HG02588 (cell line): Measurements from ENCODE around the gene LY86.
"Not testable (repeated sequence)": the region's sequence is repeated elsewhere in the genome, so short reads cannot be mapped to it uniquely, and the experiment has no call there.

Source experiments
- ATAC-seq: cut with Tn5 transposase; IDR thresholded peaks from one replicate; pipeline ENCODE4 v1.9.1; 2021; ENCODE audit warnings: mild to moderate bottlenecking, moderate library complexity; ENCODE audit not compliant: unreplicated experiment

LY86 gene

DNA sequence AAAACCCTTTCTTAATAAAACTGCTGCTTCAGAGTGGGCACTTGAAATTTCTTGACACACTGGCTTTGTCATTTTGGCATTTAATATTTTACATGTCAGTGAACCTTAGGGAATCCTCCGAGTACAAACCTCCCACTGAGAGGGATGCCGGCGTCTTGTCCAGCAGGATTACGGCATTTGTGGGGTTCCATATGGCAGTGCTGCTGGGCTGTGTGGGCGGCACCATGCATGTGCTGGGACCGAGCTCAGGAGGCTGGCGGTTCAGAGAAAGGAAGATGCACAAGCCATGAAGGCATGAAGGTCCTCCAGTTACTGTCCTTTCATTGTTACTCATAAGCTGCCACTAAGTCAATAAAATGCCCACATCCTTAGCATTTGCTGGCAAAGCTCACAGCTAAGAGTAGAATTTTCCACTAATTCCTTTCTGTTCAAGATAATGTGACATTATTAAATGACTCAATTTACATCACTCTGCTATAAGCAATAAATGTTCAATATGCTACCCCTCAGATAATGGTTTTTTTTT is 61.4 kb downstream of the LY86 start:
- no peak for ATAC-seq

DNA sequence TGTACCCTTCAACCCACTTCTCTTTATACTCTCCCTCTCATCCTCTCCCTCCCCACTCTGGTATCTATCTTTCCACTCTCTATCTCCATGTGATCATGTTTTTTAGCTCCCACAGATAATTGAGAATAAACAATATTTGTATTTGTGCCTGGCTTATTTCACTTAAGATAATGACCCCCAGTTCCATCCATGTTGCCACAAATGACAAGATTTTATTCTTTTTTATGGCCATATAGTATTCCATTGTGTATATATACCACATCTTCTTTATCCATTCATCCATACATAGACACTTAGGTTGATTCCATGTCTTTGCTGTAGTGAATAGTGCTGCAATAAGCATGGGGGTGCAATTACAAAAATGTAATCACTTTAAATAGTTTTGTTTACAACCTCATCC is 62.3 kb downstream of the LY86 start:
- no peak for ATAC-seq

DNA sequence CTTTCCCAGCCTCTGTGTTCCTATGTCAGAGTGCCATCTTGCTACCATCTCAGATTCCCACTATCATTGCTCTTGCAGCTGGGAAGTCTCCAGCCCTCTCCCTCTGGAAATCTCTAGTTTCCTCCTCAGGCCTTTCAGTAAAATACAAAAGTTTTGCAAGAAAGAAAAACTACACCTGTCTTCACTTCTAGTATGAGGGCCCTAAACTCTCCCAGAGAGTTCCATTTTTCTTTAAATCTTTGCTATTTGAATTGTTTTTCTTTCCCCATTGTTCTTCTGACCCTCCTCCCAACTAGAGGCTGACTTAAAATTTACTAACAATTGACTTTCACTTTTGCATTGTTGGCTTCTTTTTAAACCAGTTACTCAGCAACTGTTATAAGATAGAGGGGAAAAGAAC is 62.8 kb downstream of the LY86 start:
- ATAC-seq = no peak

DNA sequence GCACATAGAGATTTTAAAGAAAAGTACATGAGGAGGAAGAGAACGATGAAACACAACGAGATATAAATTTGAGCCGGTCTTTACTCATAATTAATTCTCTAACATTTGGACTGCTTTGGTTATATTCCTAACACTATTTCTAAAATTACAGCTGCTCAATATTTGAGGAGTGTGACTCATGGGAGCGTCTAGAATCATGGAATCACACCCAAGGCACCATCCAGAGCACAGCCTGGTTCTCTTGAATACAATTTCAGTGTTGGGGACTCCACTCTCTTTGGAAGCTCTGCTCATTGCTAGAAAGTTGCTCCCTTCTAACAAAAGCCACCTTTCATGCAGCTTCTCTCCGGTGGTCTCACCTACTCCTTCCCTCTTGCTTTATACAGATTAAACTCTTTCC is 64.4 kb downstream of the LY86 start:
- ATAC-seq = no peak

DNA sequence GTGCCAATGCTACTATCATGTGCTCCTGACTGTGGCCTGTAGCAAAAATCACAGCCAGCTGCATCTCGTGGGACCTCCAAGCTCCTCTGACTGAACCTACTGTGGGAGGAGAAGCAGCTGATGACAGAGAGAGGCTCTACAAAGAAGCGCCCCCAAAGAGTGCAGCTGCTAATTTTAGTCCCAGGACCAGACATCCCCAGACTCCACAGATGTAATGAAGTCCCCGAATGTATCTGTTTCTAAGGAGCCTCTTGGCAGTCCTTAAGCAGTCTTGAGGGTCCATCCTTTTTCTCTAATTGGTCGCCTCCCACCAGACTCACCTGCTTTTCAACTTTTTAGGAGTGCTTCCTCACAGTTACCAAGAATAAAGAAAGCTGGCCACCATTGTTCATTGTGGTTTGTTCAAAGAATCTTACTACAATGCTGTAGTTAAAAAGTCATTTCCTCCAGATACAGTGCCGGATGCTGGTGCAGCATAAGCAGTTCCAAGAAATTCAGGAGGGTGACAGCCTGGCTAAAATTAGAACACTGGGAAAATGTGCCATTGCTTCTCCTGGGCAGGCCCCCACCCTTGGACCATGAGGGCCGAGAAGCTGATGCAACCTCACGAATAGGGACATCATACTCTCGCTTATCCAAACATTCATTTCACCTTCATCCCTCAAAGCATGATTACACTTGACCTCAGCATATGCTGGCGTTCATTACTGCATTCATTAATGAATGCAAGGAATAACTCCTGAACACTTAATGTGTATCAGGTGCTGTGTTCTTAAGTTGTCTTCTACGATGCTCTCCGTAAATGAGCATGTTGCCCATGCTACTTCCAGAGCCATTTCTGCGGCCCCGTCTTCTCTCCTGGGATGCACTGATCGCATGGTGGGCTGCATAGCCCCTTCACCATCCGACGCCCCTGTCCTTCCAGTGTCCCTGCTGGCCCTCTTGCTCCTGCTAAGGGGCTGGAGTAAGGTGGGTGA is 66.4 kb downstream of the LY86 start:
- ATAC-seq = no peak

DNA sequence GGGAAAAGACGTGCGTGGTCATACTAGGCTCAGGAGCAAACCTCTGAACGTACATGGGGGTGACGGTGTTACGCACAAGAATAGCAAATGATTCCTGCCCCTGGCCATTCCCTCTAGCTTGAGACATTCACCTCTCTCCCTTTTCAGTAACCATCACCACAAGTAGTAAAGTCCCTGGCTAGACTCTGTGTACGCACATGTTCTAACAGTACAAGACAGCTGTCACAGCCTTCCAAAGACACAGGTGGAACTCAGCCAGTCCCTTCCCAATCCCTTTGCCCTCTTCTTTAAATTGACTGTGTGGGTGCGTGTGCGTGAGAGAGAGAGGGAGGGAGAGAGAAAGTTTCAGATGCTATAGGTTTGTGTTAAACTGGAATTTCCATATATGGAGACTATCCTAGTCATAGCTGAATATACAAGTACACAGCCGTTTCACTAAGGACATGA is 67.3 kb downstream of the LY86 start:
- no peak for ATAC-seq

DNA sequence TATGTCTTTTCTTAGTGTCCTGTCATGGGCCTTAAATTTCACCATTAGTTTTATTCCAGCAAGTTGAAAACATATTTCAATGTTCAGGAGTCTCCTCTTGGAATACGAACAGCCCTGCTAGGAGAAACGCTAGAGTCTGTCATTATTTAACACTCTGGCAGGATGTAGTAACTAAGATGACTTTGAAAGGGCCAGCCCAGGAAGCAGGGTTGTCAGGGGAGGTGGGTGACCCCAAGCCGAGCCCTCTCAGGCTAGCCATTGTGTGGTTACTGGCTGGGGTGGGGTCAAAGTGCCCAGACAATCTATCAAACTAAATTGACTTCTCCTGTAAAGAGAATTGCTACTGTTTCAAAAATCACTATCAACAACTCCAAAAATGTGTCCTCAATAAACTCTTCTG is 67.8 kb downstream of the LY86 start:
- no peak for ATAC-seq

DNA sequence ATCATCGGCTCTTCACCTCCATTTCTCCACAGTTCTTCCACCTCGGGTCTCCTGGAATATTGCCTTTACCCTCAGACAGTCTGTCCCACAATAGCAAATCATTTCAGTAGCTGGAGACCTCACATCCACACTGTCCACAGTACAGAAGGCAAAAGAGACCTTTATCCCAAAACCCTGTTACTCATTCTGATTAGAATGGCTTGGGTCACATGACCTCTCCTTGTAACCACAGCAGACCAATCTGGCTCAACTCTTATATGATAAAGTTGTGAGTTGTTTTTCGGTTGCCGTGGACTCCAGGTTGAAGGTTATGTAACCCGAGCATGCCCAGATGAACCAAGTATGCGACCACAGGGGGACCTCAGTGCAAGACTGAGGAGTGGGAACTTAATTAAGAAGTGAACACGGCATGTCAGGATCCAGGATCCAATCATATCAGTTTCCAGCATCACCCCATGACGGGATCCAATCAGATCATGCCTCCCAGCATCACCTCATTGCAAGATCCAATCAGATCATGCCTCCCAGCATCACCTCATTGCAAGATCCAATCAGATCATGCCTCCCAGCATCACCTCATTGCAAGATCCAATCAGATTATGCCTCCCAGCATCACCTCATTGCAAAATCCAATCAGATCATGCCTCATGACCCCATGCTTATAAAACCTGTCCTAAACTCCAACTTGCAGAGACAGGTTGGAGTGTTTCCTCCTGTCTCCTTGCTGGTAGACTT is 68.7 kb downstream of the LY86 start:
- ATAC-seq = no peak

DNA sequence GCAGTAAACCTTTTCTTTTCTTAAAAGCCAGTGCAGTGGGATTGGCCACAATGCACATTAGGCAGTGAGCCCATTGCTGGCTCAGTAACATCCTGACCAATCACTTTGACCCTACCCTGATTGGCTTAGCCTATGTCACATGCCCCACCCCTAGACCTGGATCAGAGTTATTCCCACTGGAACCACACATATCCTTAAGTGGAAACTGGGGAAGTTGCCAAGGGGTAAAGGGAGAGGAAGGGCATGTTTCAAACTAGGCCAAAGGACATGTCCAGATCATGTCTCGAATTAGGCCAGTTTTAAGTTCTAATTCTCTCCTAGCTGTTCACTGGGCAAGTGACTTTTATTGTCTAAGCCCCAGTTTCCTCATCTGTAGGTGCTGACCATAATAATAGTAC is 69.3 kb downstream of the LY86 start:
- no peak for ATAC-seq

DNA sequence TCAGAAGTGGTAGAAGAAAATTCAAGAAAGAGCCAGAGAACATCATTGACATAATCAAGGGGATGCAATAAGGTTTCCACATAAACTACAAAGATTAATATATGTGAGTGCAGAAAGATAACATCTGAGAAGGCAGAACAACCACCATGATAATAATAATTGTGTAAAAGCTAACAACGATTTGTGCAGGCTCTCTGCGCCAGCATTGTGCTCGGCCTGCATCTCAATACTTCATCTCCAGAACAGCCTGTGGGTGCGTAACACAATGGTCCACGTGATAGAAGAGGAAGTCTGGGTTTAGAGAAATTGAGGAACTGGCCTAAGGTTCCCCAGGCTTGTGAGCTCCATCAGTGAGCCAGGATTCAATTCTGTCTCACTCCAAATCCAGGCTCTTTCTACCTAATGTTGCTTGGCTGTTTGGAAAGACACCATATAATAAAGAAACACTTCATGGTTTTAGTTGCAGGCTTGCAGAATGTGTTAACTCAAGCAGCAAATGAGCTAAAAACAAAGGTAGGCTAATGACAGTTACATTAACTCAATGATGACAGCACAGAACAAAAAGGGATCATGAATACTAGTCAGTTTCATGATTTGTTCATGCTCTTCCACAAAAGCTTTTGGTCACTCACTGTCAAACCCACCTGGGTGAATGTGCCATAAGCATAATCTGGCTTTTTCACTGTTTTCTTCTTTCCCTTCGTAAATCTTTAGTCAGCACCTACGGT is 71.2 kb downstream of the LY86 start:
- peak; percentile 59 for ATAC-seq

DNA sequence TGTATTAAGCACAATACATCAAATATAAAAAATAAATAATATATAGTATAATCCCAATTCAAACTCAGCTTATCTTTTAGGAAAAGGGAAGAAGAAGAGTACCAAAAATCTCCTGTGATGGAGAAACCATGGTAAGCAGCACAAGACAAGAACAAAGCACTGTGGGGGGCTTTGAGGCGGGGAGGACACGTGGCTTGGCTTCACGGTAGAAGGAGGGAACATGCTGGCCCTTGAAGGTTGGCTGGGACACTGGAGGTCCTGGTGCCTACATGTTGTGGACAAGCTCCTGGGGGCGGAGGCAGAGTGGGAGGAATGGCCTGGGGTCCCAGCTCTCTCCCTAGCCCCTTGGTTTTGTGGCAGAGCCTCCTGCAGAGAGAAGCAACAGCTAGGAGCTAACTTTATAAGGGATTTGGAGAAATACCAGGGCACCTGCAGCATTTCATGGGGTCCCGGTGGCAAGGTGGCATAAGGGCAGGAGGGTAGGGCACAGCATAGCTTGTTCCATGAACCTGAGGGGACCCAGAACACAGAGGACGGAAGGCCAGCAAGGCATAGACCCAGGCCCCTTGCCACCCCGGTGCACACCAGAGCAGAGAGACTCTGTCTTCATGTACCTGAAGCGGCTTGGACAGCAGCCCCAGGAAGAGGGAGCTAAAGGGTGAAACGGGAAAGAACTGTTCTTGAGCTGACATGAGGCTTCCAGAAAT is 72.0 kb downstream of the LY86 start:
- ATAC-seq = no peak

DNA sequence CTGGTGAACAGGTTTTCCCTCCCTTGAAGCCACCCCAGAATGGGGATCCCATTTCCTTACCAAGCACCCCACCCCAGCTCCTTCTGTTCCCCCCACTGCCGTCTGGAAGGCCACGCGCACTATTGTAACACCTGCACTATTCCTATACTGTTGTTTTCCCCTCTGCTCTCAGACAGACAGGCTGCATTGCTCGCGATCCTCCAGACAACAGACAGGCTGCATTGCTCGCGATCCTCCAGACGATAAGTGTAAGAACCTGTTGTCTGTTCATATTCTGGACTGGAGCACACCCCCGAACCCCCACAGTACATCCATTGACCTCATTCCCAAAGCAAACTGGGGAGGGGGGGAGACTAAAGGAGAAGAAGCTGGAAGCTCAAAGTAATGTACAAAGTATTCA is 72.7 kb downstream of the LY86 start:
- no peak for ATAC-seq

DNA sequence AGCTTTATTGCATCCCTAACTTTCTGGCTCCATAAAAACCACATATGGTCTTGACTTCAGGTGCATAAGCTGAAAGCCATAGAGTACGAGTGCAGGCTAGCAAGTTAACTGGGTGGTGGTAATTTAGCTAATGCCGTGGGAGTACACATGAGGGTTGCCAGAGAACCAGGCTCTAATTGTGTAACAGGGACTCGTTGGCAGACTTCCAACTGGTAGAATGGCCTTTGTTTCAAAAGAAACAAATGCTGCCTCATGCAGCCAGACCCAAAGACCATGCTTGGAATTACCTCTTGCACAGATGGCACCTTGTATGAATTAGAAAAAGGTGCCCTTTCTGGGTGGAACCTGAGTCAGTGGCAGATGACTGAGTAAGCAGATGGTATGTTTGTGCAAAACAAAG is 73.2 kb downstream of the LY86 start:
- no peak for ATAC-seq

DNA sequence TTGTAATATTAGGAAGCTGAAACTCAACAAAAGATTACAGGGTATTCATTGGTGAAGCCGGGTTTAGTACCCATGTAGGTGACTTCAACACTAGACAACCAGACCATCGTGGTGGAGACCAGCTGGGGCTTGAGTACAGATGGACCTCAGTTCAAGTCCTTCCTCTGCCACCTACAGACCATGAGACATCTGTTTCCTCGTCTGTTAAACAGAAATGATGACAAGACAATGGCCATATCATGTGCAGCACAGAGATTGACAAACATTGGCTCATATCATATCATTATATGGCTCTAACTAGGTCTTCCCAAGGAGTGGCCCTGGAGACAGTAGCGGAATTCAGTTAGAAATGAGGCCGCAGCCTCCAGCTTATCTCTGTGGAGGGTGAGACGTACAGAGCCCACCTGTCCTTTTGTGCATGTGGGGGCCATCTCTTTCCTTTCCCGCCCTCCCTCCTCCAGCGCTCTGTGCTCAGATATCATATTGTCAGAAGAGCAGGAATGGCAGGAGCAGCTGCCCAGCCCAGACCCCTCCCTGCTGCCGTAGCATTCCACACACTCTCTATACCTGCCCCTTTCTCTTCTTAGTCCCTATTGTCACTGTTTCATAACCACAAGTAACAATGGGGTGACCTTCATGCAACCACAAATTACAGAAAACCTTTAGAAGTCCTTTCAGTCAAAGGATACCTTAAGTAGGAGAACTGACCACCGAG is 75.1 kb downstream of the LY86 start:
- ATAC-seq = no peak

DNA sequence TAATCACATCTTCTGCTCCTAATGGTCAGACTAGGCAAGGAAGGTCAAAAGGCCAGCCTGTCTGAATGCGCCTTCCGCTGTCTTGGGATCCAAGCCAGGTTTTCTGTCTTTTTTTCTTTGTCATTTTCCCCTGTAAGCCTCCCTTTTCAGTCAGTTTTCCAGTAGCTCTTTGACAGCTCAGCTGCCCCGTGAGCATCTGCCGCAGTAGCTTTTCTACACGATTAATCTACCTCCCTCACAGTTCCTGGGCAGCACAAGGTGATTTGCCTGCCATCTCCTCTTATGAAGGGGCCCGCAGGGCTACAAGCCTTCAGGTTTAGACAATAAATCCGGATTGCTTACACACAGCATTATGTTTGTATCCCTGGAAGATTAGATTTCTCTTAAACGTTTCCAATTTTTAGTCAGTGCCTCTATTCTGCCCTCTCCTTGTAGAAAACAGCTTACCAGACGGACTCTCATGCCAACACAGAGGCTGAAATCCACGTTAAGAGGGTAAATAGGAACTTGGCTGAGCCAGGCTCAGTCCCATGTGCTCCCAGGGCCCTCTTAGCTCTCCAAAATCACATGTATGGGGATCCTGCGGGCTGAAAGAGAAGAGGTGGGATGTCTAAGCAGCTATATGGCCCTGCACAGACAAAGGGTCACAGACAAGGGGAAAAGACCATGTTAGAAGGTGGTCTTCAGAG is 77.2 kb downstream of the LY86 start:
- ATAC-seq = no peak

DNA sequence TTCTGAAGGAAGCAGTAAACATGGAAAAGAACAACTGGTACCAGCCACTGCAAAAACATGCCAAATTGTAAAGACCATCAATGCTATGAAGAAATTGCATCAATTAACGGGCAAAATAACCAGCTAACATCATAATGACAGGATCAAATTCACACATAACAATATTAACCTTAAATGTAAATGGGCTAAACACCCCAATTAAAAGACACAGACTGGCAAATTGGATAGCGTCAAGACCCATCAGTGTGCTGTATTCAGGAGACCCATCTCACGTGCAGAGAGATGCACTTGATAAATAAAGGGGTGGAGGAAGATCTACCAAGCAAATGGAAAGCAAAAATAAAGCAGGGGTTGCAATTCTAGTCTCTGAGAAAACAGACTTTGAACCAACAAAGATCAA is 81.6 kb downstream of the LY86 start:
- ATAC-seq = not testable (repeated sequence)

DNA sequence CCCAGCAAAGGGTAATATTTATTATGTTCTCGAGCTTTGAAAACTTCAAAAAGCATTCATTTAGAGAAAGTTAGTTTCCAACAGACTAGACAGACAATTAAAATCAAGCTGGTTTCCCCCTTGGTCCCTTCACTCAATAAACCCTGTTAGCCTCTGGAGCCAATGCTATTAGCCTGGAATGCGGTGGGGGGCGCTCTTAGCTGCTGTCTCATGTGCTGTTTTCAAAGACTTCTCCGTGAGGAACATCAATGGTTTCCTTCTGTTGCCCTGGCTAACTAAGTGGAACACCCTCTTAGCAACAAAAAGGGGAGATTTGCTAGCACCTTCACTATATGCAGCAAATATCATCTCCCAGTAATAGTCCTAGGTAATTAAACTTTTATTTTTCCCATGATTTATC is 86.4 kb downstream of the LY86 start:
- no peak for ATAC-seq

DNA sequence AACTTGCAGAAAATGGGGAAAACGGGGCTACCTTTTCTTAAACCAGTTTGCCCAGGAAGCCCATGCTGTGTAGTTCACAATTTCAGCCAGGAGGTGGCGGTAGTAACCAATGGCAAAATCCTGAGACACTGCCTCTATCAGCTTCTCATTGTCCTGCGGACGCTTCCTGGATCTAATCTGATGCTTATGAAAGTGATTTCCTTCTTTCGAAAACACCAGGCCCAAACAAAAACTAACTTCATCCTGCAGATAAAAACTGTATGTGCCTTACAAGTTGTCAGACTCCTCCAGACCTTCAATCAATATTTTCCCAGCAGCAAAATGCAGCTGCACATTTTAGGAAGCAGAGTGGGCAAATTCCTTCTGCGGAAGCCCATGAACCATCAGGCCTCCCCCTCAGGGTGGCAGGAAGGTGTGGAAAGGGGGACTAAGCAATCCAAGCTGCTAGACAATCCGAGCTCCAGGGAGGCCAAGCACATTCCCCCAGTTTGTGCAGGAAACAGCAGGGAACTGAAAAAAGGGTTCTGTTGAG is 88.5 kb downstream of the LY86 start:
- no peak for ATAC-seq

DNA sequence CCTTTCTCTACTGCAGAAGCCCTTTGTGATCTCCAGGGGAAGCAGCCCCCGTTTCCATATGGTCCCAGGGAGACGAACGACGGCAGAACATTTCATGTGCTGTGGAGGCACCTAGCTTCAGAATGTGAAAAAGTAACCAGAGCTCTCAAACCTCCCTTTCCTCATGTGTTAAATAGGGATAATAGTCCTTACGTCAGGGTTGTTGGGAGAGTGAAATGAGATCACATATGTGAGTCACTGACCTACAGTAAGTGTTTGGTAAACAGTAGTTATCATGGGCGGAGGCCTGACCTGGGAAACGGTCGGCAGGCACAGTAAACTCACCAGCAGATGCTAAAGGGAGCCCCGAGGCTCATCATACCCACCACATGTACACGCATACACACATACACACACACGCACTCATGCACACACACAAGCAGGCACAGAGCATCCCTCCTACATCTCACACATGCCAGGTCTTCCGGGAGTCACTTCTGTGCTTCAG is 89.7 kb downstream of the LY86 start:
- no peak for ATAC-seq
